NCI-H2171 treated with DMSO at 0.1 percent for 48 hours (cell line): ENCODE results near the gene SEMA3D.

Experiments used
- DNase-seq: peaks from one replicate; lab custom pipeline; 2025; lab: John Stamatoyannopoulos, UW

SEMA3D gene

DNA sequence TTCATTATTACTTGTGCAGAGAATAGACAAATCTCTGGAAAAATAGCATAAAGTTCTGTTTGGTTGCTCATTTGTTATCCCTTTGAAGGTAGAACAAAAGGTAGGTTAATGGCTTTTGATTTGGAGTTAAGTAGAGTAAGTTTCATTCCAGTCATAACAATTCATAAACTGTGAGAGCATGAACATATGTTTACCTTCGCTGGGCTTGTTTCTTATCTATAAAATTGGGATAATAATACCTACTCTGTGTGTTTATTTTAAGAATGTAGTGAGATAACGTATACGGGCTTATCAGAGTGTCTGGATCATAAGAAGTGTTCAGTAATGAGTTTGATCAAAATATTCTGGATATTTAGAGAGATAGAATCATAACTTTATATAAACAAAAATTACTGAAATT lies 155.4 kb downstream of the SEMA3D start:
- no peak for DNase-seq

DNA sequence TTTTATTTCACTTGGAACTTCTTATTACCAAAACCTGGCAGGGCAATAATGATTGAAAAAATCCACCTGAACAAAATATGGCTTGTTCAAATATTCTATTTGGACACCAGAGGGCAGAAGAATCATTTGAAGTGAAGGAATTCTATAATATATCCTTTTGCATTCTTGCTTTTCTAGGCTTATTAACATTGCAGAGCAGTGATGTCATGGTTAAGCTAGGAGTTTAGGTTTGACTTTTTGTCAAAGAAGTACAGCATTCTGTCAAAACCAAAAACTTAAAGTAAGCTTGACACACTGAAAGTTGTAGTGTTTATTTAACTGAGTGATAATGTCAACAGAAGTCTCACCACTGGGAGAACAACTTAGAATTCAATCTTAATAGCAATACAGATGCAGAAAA lies 156.0 kb downstream of the SEMA3D start:
- DNase-seq, result peak; percentile 39

DNA sequence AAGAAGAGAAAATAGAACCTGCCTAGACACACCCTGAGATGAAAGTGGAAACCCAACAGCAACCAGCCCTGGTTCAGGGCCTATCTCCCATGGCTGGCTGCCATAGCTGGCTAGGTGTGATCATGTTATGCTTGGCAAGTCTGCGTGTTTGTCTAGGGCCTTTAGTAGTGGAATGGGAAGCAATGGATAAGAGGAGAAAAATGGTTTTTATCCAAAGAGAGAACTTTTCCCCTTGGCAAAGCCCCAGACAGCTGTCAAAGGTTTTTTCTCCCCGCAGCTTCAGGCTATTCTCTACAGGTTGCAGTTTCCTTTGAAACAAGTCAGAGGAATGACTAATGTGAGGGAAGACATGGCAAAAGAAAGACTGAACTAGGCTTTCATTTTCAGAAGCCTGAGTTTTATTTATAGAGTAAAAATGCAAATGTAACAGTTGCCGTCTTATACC lies 161.5 kb downstream of the SEMA3D start:
- DNase-seq, result no peak

DNA sequence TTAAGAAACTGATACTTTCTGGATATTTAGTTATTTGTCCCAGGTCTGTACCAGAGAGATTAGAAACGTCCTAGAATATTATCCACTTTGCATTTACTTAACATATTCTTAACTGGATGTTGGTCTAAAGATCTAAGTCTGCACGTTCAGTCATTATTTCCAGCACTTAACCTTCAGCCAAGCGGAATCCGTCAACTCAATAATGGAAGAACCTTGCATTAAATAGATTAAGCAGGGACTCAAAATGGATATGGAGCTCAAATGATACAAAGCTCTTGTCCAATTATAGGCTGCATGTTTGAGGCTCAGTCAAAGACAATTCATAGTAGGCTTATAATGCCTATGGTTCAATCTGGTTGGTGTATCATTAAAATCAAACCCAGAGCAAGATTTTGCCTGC lies 162.9 kb downstream of the SEMA3D start:
- peak; percentile 22 for DNase-seq

- peak; percentile 64 for DNase-seq
Measured at GRCh38 chr7:85023066-85023712, 163.7 kb downstream of the SEMA3D start.

GRCh38 chr7:85022064-85022697 lies 164.7 kb downstream of the SEMA3D start:
- no peak for DNase-seq

- DNase-seq, result peak; percentile 55
Measured at GRCh38 chr7:85021101-85021704, 165.7 kb downstream of the SEMA3D start.

GRCh38 chr7:85019778-85020177 lies 167.1 kb downstream of the SEMA3D start:
- no peak for DNase-seq

DNA sequence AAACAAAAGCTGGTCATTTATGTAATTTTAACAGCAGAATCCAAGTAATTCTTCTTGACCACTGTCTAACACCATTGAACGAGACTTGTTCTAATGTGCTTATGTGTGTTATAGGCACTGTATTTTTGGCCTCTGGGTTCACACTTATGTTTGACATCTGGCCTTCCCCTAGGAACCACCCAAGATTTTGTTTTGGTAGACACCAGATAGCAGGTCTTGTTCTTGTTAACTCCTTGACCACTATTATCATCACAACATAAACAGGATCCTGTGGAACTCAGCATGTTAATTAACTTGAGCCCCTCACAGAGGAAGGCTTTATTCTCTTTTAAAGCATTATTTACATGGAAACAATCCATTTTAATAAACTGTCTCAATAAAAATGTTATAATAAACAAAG lies 167.7 kb downstream of the SEMA3D start:
- no peak for DNase-seq

- no peak for DNase-seq
Measured at GRCh38 chr7:85018498-85018897, 168.4 kb downstream of the SEMA3D start.

DNA sequence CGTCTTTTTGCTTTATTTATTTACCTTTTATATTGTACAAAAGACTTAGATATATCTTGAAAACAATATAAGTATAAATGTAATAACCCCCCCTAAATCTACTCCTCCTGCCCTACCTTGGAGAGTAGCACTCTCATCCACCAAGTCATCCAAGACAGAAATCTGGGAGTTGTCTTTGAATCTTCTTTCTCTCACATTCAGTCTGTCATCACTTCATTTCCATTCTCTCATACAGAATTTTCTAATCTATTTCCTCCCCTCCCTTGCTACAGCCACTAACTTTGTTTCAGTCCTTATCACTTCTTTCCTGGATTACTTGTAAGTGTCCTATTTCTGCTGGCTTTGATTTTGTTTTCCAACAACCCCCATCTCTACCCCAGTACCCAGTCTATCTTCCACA lies 170.6 kb downstream of the SEMA3D start:
- no peak for DNase-seq

- DNase-seq, result peak; percentile 16
Measured at GRCh38 chr7:85014936-85015660, 171.8 kb downstream of the SEMA3D start.

DNA sequence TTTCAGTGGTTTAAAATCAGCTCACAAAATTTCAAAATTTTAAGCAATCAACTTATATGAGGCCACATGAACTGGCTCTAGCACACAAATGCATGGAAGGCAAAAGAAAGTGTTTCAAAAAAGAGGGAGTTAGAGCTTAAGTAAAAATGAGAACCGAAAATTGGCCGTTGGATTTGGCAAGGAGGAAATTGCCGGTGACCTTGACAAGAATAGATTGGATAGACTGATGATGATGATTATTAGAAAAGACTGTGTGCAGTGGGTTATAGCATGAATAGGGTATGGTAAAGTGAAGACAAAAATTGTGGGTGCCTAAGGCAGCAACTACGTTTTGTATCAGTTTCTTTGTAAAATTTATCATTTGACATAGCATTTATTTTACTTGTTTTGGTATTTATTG lies 175.7 kb downstream of the SEMA3D start:
- no peak for DNase-seq

- peak; percentile 49 for DNase-seq
Measured at GRCh38 chr7:85010306-85010705, 176.6 kb downstream of the SEMA3D start.

- DNase-seq, result no peak
Measured at GRCh38 chr7:85006754-85007153, 180.1 kb downstream of the SEMA3D start.

GRCh38 chr7:85004402-85004801 lies 182.5 kb downstream of the SEMA3D start:
- no peak for DNase-seq

DNA sequence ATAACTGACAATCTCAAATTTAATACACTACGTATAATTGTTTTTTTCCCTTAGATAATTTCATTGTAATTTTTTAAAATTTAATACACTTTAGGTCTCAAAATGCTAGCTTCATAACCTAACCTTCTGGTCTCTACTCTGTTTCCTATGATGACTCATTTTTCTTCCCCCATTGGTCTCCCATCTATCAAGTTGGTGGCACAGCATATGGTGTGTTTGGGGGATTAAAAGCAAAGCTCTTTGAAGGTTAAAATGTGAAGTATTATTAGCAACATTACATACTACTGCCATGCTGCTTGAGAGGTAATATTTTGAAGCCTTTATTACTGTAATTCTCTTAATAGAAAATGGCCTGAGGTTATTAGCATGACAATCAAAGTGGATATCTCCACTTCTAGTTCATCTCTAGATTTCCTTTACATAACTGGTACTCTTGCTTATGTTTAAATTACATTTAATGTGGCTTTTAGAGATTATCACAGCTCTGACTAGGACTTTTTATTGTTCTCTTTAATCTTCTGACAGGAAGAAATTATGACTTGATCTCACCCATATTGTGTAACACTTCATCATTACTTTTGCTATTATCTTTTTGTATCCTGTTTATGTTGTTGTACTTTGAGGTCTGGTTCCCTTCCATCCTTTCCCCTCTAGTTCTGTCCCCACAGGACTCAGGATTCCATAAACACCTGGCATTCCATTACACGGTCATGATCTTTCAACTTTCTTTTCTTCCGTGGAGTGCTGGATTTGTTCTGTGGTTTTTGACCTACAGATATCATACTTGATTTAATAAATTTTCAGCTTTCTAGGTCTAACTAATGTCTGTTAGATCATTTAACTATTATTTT lies 185.1 kb downstream of the SEMA3D start:
- peak; percentile 78 for DNase-seq

DNA sequence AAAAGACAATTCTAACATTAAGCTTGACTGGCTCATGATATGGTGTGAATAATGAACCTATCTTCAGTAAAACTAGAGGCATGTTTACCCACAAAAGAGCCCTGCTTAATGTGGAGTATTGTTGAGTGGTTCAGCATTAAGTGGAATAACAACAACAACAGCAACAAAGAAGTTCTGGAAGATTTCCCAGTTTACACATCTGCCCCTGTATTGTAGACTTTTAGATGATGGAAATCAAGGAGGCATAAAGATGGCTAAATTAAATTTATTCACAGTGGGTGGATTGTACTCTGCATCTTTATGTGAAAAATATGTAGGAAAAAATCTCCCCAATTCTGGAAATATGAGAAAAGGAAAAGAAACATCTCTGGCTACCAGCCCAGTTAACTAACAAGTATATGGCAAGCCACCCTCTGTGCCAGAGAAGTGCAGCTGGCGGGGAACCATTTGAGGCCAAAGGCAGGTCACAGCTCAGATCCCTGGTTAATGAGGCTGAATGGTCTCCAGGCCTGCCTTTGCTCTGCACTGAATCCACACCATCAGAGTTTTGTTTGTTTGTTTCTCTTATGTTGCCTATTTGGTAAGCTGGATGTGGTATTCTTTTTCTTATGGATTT lies 186.0 kb downstream of the SEMA3D start:
- peak; percentile 91 for DNase-seq

GRCh38 chr7:84999450-84999849 lies 187.4 kb downstream of the SEMA3D start:
- DNase-seq, result no peak

DNA sequence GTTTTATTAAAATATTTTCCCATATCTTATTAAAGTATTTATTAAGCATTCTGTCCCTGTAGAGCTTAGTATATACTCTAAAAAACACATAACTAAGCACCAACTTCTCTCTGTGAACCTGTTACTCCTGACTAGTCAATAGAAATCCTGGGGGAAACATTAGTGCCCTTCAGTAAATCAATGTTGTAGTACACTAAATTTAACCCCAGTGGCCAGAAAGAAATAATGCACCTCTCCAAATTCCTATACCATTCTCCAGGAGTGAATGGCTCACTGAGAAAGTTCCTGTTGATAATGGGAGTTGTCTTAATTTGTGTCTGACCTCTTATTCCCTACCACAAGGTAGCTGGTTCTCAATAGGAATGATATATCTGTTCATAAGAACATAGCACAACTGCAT lies 188.2 kb downstream of the SEMA3D start:
- no peak for DNase-seq

DNA sequence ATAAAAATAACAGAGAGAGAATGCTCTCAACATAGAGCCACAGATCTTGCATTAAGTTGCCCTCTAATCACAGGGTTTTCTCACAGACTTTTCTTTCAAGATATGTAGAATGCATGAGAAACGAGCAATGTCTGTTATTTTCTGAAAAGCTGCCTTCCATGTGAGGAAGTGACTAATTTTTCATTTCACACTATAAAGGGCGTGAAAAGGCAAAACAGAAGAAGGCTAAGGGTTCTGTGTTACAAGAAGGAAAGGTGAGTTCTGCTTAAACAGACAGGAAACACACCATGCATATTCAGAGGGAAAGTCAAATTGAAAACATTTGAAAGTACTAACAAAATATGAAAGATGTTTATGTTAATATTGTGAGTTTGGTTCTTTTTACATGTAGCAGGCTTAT lies 189.2 kb downstream of the SEMA3D start:
- DNase-seq, result no peak
